ENCODE data around the gene TACR2. TPM values are rescaled to one million over a fixed set of nuclear protein-coding genes. Genes with fewer than 3 reads are reported as not detected.

TACR2 gene
- polyA plus RNA-seq, 3 donors = 0.19 to 0.23 (median 0.20) TPM

DNA sequence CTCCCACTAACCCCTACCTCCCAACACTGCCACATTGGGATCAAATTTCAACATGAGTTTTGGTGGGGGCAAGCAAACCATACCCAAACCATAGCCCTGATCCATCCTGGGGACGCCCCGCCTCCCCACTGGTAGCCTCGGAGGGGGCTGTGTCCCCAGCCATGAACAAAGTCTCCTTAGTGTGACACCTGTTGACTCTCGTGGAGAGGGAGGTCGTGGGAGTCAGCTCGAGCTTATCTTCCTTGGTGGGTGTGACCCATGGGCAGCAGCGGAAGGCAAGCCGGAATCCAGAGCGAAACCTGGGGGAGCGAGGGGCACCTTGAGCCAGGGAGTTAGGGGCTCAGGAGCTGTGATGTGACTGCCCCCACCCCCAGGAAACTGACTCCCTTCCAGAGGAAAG, 11.9 kb downstream of the TACR2 start:
- H3K4me2 ChIP-seq (replicated peaks; ENCODE audit: extremely low read depth, low read length, poor library complexity, severe bottlenecking) = no peak overlapping the region
- no peak overlapping the region for H3K9ac ChIP-seq (ENCODE audit: insufficient read depth, low read length, poor library complexity, severe bottlenecking)
- no peak for DNase-seq
- no peaks in the 10 kb centered on the region for H3K79me2 ChIP-seq (ENCODE audit: insufficient read depth, low read length)
- Mint-ChIP-seq H3K4me3 (no peak overlapping the region), H3K36me3 (peaks cover 45 to 50% of the 10 kb centered on the region in 2 donors), H3K4me1 (peaks cover 20% of the 10 kb centered on the region), H3K27ac (no peak overlapping the region), H3K27me3 (ENCODE audit: low read depth in 3 of 3) (peaks cover 0 to 8% (median 2%) of the 10 kb centered on the region in 3 donors), H3K9me3 (peaks cover 0 to 2% (median 0%) of the 10 kb centered on the region in 7 donors)
- peaks cover 33% of the 10 kb centered on the region for H4K20me1 ChIP-seq (ENCODE audit: insufficient read depth, low read length)
- no peaks in the 10 kb centered on the region for H3K27me3 ChIP-seq (ENCODE audit: control insufficient read depth in 2 of 2, insufficient read depth in 2 of 2, low read length in 2 of 2)
- H3K36me3 ChIP-seq (replicated peaks in 1 of 2; ENCODE audit: control insufficient read depth in 1 of 2, insufficient read depth in 2 of 2, low read length in 2 of 2) = peaks cover 38 to 59% of the 10 kb centered on the region in 2 donors
- H3K9me3 ChIP-seq (replicated peaks in 1 of 2; ENCODE audit: control insufficient read depth in 1 of 2, insufficient read depth in 1 of 2, low read length in 2 of 2) = no peaks in the 10 kb centered on the region
- H3K4me1 ChIP-seq (ENCODE audit: control insufficient read depth in 1 of 2, insufficient read depth in 2 of 2, low read length in 2 of 2) = peaks cover 16 to 20% of the 10 kb centered on the region in 2 donors
- no peak overlapping the region for H3K4me3 ChIP-seq (replicated peaks in 1 of 3; ENCODE audit: low read depth in 2 of 3, low read length in 3 of 3)
- no peak overlapping the region for H3K27ac ChIP-seq (ENCODE audit: low read depth in 1 of 2, low read length in 2 of 2)
- WGBS (ENCODE audit: insufficient coverage) = 95% methylated on average over 6 of the region's 10 CpGs
- TF ChIP-seq, protein P1, sequence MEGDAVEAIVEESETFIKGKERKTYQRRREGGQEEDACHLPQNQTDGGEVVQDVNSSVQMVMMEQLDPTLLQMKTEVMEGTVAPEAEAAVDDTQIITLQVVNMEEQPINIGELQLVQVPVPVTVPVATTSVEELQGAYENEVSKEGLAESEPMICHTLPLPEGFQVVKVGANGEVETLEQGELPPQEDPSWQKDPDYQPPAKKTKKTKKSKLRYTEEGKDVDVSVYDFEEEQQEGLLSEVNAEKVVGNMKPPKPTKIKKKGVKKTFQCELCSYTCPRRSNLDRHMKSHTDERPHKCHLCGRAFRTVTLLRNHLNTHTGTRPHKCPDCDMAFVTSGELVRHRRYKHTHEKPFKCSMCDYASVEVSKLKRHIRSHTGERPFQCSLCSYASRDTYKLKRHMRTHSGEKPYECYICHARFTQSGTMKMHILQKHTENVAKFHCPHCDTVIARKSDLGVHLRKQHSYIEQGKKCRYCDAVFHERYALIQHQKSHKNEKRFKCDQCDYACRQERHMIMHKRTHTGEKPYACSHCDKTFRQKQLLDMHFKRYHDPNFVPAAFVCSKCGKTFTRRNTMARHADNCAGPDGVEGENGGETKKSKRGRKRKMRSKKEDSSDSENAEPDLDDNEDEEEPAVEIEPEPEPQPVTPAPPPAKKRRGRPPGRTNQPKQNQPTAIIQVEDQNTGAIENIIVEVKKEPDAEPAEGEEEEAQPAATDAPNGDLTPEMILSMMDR (IDR thresholded peaks at IDR 0.05) = no peak
- intact Hi-C loops (cut with micrococcal nuclease) = loop anchor here (5.0 kb wide), 1 partner anchor 103 kb away; no protein-coding TSS in a partner anchor
- H2AFZ ChIP-seq (ENCODE audit: insufficient read depth, low read depth, low read length, poor library complexity, severe bottlenecking) = no peak overlapping the region

DNA sequence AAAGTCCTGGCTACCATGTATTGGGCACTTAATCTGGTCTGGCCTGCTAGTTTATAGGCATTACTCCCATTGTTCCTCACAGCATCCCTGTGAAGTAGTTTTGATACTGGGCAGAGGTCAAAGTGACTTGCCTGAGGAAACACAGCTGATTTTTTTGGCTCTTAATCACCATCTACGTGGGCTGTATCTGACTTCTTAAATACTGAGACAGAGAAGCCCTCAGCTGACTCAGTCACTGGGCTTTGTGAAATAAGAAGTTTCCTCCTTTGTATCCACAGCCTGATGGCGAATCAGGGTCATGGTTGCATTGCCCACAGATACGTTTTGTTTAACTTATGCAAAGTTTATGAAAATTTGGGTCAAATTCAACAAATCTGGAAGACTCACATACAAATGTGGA, 13.2 kb downstream of the TACR2 start:
- intact Hi-C loops (cut with micrococcal nuclease) = no loop called here

More for the DNA sequence above, 13.2 kb downstream of the TACR2 start:
- H3K9me3 ChIP-seq (replicated peaks in 1 of 2; ENCODE audit: control insufficient read depth in 1 of 2, insufficient read depth in 1 of 2, low read length in 2 of 2) = no peaks in the 10 kb centered on the region
- peaks cover 50 to 71% of the 10 kb centered on the region in 2 donors for H3K36me3 ChIP-seq (replicated peaks in 1 of 2; ENCODE audit: control insufficient read depth in 1 of 2, insufficient read depth in 2 of 2, low read length in 2 of 2)
- WGBS (ENCODE audit: insufficient coverage) = 60% methylated on average over 1 of the region's 3 CpGs
- no peak overlapping the region for H2AFZ ChIP-seq (ENCODE audit: insufficient read depth, low read depth, low read length, poor library complexity, severe bottlenecking)
- H3K4me3 ChIP-seq (replicated peaks in 1 of 3; ENCODE audit: low read depth in 2 of 3, low read length in 3 of 3) = no peak overlapping the region
- DNase-seq = no peak
- H3K27me3 ChIP-seq (ENCODE audit: control insufficient read depth in 2 of 2, insufficient read depth in 2 of 2, low read length in 2 of 2) = no peaks in the 10 kb centered on the region
- TF ChIP-seq, protein P1 (IDR thresholded peaks at IDR 0.05) = no peak
- Mint-ChIP-seq H3K9me3 (peaks cover 0 to 2% (median 0%) of the 10 kb centered on the region in 7 donors), H3K4me3 (no peak overlapping the region), H3K27me3 (ENCODE audit: low read depth in 3 of 3) (peaks cover 0 to 8% (median 2%) of the 10 kb centered on the region in 3 donors), H3K36me3 (peaks cover 58 to 62% of the 10 kb centered on the region in 2 donors), H3K27ac (no peak overlapping the region), H3K4me1 (peaks cover 17% of the 10 kb centered on the region)
- no peak overlapping the region for H3K9ac ChIP-seq (ENCODE audit: insufficient read depth, low read length, poor library complexity, severe bottlenecking)
- H3K79me2 ChIP-seq (ENCODE audit: insufficient read depth, low read length) = no peaks in the 10 kb centered on the region
- H3K27ac ChIP-seq (ENCODE audit: low read depth in 1 of 2, low read length in 2 of 2) = no peak overlapping the region
- H3K4me2 ChIP-seq (replicated peaks; ENCODE audit: extremely low read depth, low read length, poor library complexity, severe bottlenecking) = no peak overlapping the region
- peaks cover 45% of the 10 kb centered on the region for H4K20me1 ChIP-seq (ENCODE audit: insufficient read depth, low read length)
- H3K4me1 ChIP-seq (ENCODE audit: control insufficient read depth in 1 of 2, insufficient read depth in 2 of 2, low read length in 2 of 2) = peaks cover 10 to 12% of the 10 kb centered on the region in 2 donors
